SU-DHL-6 (cell line): ENCODE measurements around the gene NPR3.

ENCODE experiments used
- EZH2phosphoT487 ChIP-seq: fragments of 200-600 bp; sonication (generic), shearing (Covaris generic); conservative IDR thresholded peaks from 2 replicates; pipeline ENCODE4 v1.6.1; 2018; ENCODE audit warnings: mild to moderate bottlenecking, antibody characterized with exemption, low read length, moderate library complexity, mixed read lengths
- TF ChIP-seq, protein P1 (sequence below): fragments of 200-600 bp; sonication (generic); IDR thresholded peaks from one replicate; pipeline ENCODE4 v1.5.1; 2017; ENCODE audit warnings: antibody characterized with exemption, mild to moderate bottlenecking, low read length, moderate library complexity; ENCODE audit not compliant: insufficient read depth, poor library complexity, severe bottlenecking

DNA sequence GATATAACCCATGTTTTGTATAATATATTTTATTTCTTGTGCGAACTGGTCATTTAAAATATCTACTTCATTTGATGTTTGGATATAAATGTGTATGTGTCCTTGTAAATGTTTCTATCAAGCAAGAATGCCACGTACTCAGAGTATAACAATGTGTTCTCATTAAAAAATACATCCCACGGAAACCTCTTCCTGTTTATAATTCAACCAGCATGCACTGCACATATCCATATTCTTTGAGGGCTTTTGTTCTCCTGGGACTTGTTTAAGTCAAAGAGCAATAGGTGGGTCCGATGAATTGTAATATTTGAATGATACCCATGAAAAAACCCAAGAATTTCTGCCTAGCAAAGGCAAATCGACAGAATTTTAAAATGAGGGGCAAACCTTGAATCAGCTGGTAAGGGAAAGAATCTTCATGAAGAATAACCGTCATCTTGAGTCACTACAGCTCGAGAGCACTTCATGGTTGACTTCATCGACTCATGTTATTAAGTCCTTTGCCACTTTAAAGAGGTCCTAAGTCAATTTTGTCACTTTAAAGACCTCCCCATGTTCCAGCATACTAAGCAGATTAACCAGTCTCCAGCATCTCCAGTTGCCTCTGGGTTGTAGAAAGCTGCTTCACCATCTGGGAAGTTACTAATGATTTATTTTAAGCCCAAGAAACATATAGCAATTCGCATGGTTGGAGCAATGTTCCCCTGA lies 80.6 kb downstream of the NPR3 start:
- TF ChIP-seq, protein P1, sequence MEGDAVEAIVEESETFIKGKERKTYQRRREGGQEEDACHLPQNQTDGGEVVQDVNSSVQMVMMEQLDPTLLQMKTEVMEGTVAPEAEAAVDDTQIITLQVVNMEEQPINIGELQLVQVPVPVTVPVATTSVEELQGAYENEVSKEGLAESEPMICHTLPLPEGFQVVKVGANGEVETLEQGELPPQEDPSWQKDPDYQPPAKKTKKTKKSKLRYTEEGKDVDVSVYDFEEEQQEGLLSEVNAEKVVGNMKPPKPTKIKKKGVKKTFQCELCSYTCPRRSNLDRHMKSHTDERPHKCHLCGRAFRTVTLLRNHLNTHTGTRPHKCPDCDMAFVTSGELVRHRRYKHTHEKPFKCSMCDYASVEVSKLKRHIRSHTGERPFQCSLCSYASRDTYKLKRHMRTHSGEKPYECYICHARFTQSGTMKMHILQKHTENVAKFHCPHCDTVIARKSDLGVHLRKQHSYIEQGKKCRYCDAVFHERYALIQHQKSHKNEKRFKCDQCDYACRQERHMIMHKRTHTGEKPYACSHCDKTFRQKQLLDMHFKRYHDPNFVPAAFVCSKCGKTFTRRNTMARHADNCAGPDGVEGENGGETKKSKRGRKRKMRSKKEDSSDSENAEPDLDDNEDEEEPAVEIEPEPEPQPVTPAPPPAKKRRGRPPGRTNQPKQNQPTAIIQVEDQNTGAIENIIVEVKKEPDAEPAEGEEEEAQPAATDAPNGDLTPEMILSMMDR = no peak
- no peak for TF ChIP-seq EZH2phosphoT487
